GM23248 (cell line): ENCODE measurements around the gene VIL1.

Source experiments
- EZH2 ChIP-seq: fragments of 200-600 bp; sonication (generic); IDR thresholded peaks from 2 replicates; pipeline ENCODE4 v1.6.1; 2018; ENCODE audit warnings: antibody characterized with exemption, mild to moderate bottlenecking; ENCODE audit not compliant: insufficient read depth, poor library complexity, severe bottlenecking
- EZH2phosphoT487 ChIP-seq: fragments of 200-600 bp; sonication (generic); IDR thresholded peaks from 2 replicates; pipeline ENCODE4 v1.6.1; 2018; ENCODE audit warnings: antibody characterized with exemption, moderate library complexity, mild to moderate bottlenecking, low read depth; ENCODE audit not compliant: insufficient read depth

DNA sequence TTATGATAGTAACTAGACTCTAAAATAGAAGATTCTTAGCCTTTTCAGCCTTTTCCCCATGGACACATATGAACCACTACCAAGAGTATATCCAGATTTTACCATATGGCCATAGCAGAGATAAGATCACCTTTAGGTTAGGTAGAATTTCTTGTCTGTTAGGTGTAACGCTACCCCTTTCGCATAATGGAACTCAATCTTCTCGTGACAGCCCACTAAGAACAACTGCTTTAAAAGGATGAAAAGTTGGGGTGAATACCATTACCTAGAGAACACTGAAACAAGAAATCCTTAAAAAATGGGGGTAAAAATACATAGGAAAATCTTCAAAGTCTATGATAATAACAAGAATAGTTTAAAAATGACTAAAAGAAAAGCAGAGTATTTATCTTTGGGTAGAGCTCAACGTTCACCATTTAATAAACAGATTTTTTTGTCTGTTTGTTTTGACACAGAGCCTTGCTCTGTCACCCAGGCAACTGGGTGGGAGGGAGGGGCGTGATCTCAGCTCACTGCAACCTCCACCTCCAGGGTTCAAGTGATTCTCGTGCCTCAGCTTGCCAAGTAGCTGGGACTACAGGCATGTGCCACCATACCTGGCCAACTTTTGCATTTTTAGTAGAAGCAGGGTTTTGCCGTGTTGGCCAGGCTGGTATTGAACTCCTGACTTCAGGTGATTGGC lies 67.2 kb downstream of the VIL1 start:
- no peak for TF ChIP-seq EZH2phosphoT487
- no peak for TF ChIP-seq EZH2
